Transverse colon (tissue), 4 donors: ENCODE data around the gene GMIP. TPM values are rescaled to one million over a fixed set of nuclear protein-coding genes. Genes with fewer than 3 reads are reported as not detected.

Source experiments
- DNase-seq: peaks from one replicate; pipeline ENCODE4 v3.0.0-alpha.2; 2019
- H3K27ac ChIP-seq, 4 donors: fragments of 200-600 bp; sonication (generic); 2 replicates each; pipeline ENCODE4 v1.5.1; 2016 to 2018; ENCODE audit warnings: inconsistent platforms in 4 of 4
- H3K27me3 ChIP-seq: fragments of 200-600 bp; sonication (generic); 2 replicates; pipeline ENCODE4 v1.5.1; 2017; ENCODE audit warnings: inconsistent platforms
- H3K36me3 ChIP-seq, 4 donors: fragments of 200-600 bp; sonication (generic); 2 replicates each; pipeline ENCODE4 v1.5.1; 2017 to 2019; ENCODE audit warnings: inconsistent platforms in 4 of 4
- H3K4me1 ChIP-seq, 4 donors: fragments of 200-600 bp; sonication (generic); 2 replicates each; pipeline ENCODE4 v1.5.1; 2017 to 2020; ENCODE audit warnings: inconsistent platforms in 4 of 4
- H3K4me3 ChIP-seq, 4 donors: fragments of 200-600 bp; sonication (generic); 1 replicate in 1 of 4; 2 replicates in 3 of 4; pipeline versions ENCODE4 v1.5.1 to v1.6.1; 2017 to 2019; ENCODE audit warnings: inconsistent platforms in 4 of 4
- H3K9me3 ChIP-seq, 2 donors: fragments of 200-600 bp; sonication (generic); 2 replicates each; pipeline ENCODE4 v1.5.1; 2017 to 2019; ENCODE audit warnings: inconsistent platforms in 2 of 2
- EP300 ChIP-seq: sonication (generic); formaldehyde crosslinking; IDR thresholded peaks from one replicate; pipeline ENCODE4 v1.6.1; 2017; ENCODE audit warnings: antibody characterized with exemption, low read depth
- POLR2A ChIP-seq: fragments of 450-650 bp; IDR thresholded peaks from one replicate; pipeline ENCODE4 v1.6.1; 2016; ENCODE audit warnings: antibody characterized with exemption, mild to moderate bottlenecking, moderate library complexity
- POLR2AphosphoS5 ChIP-seq, 3 donors: sonication (generic); formaldehyde crosslinking; IDR thresholded peaks; one replicate each; pipeline ENCODE4 v1.6.1; 2016; ENCODE audit warnings: antibody characterized with exemption in 3 of 3
- WGBS, 2 donors: methylation state at CpG; one replicate each; pipeline ENCODE4 v1.1.5; 2018; ENCODE audit warnings: low coverage in 1 of 2; 5-methylcytosine and 5-hydroxymethylcytosine counted together
- in situ Hi-C, 4 donors: fragments of 200-750 bp; cut with MboI; loops; one replicate each; pipeline versions ENCODE4 v1.15.0 to v1.15.1; 2017; ENCODE audit warnings: low sequenced_read_pairs in 3 of 4, low pct_ligation_motif_present in 1 of 4, low pct_unique_long_range_greater_than_20kb in 1 of 4
- intact Hi-C: fragments of 100-400 bp; cut with DNase I; formaldehyde crosslinking; loops from one replicate; pipeline ENCODE4 v1.15.1; 2023; ENCODE audit warnings: low total_unique reads
- total RNA-seq, 4 donors: library from RNA; depleted of rRNA; stranded (reverse); fragments of >200 nt; gene quantifications; one replicate each; pipeline ENCODE4 v1.1.0, GENCODE V29; 2016
- TF ChIP-seq, protein P1 (sequence below), 5 experiments: fragments of 200-600 bp in 3 of 5; fragments of 450-650 bp in 2 of 5; sonication (generic) in 3 of 5; IDR thresholded peaks; 1 replicate in 2 of 5; 2 replicates in 3 of 5; pipeline ENCODE4 v1.5.1; 2016 to 2017; ENCODE audit warnings: antibody characterized with exemption in 5 of 5, inconsistent platforms in 3 of 5, mild to moderate bottlenecking in 2 of 5, moderate library complexity in 1 of 5

The GMIP gene
- total RNA-seq, 4 donors from 2014 or later = 17.3 to 84.9 (median 27.2) TPM

DNA sequence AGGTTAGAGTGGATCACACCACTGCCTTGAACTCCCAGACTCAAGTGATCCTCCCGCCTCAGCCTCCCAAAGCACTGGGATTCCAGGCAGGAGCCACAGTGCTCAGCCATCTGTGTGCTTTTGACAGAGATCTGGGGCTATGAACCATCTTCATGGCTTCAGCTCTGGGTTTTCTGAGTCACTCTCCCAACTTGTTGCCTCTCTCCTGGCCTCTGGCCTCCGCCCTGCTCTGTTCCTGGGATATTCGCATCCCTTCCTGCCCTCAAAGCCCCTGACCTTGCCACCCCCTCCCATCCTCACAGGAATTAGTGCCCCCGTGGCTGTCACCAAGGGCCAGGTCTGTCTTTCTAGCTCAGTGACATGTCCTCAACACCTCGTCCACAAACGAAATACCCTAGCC, 5.7 kb upstream of the GMIP start:
- Histone ChIP-seq H3K27ac (no peak overlapping the region), H3K9me3 (no peaks in the 10 kb centered on the region), H3K27me3 (no peaks in the 10 kb centered on the region), H3K36me3 (peaks cover 0 to 52% (median 21%) of the 10 kb centered on the region in 4 donors), H3K4me3 (no peak overlapping the region), H3K4me1 (no peaks in the 10 kb centered on the region)
- in situ Hi-C loops (loop anchor here in 3 of 4 donors (10.0 to 25.0 kb wide), 2 partner anchors 112 to 114 kb away; partner anchors contain the start of genes CILP2 (in 3 of the 3) and YJEFN3 (in 1 of the 3)), intact Hi-C loops (no loop called here)
- DNase-seq = no peak
- WGBS, 2 donors = 93 to 96% methylated on average over 3 to 6 of the region's 6 CpGs
- TF ChIP-seq EP300 (no peak), POLR2AphosphoS5 (IDR thresholded peaks at IDR 0.05) (no peak), POLR2A (no peak)
- TF ChIP-seq, protein P1, sequence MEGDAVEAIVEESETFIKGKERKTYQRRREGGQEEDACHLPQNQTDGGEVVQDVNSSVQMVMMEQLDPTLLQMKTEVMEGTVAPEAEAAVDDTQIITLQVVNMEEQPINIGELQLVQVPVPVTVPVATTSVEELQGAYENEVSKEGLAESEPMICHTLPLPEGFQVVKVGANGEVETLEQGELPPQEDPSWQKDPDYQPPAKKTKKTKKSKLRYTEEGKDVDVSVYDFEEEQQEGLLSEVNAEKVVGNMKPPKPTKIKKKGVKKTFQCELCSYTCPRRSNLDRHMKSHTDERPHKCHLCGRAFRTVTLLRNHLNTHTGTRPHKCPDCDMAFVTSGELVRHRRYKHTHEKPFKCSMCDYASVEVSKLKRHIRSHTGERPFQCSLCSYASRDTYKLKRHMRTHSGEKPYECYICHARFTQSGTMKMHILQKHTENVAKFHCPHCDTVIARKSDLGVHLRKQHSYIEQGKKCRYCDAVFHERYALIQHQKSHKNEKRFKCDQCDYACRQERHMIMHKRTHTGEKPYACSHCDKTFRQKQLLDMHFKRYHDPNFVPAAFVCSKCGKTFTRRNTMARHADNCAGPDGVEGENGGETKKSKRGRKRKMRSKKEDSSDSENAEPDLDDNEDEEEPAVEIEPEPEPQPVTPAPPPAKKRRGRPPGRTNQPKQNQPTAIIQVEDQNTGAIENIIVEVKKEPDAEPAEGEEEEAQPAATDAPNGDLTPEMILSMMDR (IDR thresholded peaks at IDR 0.05) = no peak

DNA sequence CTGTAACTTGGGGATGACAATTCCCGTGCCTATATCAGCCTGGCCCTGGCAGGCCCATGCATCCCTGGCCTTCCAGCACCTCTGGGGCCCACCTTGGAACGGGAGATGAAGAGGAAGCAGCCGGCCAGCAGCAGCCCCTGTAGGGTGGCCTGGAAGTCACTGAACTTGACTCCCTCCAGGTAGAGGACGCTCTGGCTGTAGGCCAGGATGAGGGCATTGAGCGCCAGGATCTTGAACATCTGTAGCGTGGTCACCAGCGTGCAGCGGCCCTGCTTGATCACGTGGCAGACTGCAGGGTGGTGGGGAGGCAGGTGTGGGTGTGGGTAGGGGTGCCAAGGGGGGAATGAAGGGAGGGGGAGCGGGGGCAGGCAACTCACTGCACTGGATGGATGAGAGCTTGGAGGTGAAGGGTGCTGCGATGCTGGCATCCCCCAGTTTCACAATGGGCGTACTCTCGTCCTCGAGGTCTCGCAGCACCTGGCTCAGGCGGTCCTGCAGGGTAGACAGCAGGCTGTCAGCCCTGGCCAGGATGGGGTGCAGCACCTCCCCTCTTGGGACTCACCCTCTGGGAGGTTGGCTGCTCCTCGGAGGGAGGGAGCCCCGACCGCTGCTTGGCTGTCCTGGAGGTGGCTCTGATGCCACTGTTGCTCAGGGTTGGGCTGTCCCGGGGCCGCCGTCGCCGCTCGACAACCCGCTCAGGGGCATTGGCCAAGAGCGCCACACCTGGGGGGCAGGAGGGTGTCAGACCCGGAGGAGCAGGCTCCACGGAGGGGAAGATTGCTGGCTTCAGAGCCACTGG, 3.8 kb upstream of the GMIP start:
- in situ Hi-C loops = loop anchor here in 3 of 4 donors (10.0 to 25.0 kb wide), 2 partner anchors 110 to 112 kb away; partner anchors contain the start of genes CILP2 (in 3 of the 3) and YJEFN3 (in 1 of the 3)
- no peak overlapping the region for H3K27ac ChIP-seq
- no peak overlapping the region for H3K4me3 ChIP-seq
- H3K9me3 ChIP-seq = no peaks in the 10 kb centered on the region
- H3K36me3 ChIP-seq = peaks cover 0 to 35% (median 11%) of the 10 kb centered on the region in 4 donors
- intact Hi-C loops = loop anchor here (2.0 kb wide), 1 partner anchor 114 kb away; no protein-coding TSS in a partner anchor
- WGBS, 2 donors = 88% methylated on average over 14 of the region's 29 CpGs; no CpG with 5 or more reads in 1 of the 2 donors
- TF ChIP-seq EP300 (no peak), POLR2A (no peak), POLR2AphosphoS5 (IDR thresholded peaks at IDR 0.05) (no peak)
- TF ChIP-seq, protein P1 (IDR thresholded peaks at IDR 0.05) = no peak
- DNase-seq = no peak
- H3K4me1 ChIP-seq = peaks cover 0 to 9% (median 4%) of the 10 kb centered on the region in 4 donors
- H3K27me3 ChIP-seq = no peaks in the 10 kb centered on the region

DNA sequence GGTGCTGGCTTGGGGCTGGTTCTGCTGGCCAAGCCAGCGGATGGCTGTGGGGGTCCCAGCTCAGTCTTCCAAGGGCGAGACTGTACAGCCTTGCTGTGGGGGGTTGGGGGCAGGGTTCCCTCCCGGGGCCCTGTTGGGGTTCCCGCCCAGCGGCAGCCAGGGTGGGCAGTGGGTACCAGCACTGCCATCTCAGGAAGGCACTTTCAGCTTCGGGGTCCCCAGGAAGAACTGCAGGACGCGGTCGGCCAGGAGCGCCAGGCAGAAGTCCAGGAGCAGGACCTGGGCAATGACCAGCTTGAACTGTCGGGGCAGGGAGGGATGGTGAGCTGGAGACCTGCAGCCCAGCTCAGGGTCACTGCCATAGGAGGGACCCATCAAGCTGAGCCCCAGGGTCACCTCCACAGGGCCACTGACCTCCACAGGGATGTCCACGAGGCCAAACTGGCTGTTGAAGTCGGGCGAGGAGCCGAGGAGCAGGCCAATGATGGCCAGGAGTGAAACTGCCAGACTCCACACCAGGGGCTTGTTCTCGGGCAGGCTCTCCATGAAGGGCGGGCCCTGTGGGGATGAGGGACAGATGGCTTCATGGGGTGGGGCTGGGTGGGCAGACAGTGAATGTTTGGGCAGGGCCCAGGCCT, 1.9 kb upstream of the GMIP start:
- H3K27ac ChIP-seq = no peak overlapping the region
- peaks cover 0 to 25% (median 6%) of the 10 kb centered on the region in 4 donors for H3K36me3 ChIP-seq
- no peaks in the 10 kb centered on the region for H3K27me3 ChIP-seq
- H3K9me3 ChIP-seq = no peaks in the 10 kb centered on the region
- in situ Hi-C loops (loop anchor here in 3 of 4 donors (10.0 to 25.0 kb wide), 2 partner anchors 108 to 111 kb away; partner anchors contain the start of genes CILP2 (in 3 of the 3) and YJEFN3 (in 1 of the 3)), intact Hi-C loops (no loop called here)
- no peak for DNase-seq
- peaks cover 0 to 10% (median 5%) of the 10 kb centered on the region in 4 donors for H3K4me1 ChIP-seq
- no peak overlapping the region for H3K4me3 ChIP-seq
- WGBS, 2 donors = 87% methylated on average over 15 of the region's 17 CpGs; no CpG with 5 or more reads in 1 of the 2 donors
- TF ChIP-seq POLR2AphosphoS5 (IDR thresholded peaks at IDR 0.05) (no peak), EP300 (no peak), POLR2A (no peak)
- TF ChIP-seq, protein P1 (IDR thresholded peaks at IDR 0.05) = no peak

DNA sequence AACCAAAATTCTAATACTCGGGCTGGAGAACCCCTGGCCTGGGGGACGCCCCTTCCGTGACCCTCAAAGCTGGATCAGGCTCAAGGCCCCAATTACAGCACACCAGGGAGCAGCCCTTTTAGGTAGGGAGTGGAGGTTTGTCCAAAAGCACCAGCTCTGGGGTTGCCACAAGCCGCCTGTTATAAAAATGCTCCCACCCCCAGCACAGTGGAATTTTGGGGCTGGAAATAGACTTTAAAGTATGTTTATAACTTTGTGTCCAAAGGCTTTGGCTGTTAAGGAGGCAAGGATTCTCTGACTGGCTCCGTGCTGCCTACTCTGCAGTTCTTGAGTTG, 564 bp upstream of the GMIP start:
- H3K4me1 ChIP-seq = peaks cover 0 to 10% (median 5%) of the 10 kb centered on the region in 4 donors
- in situ Hi-C loops (loop anchor here (5.0 to 25.0 kb wide), 3 partner anchors 107 to 112 kb away; partner anchors contain the start of genes CILP2 (in 3 of the 4) and YJEFN3 (in 1 of the 4)), intact Hi-C loops (no loop called here)
- H3K27me3 ChIP-seq = no peaks in the 10 kb centered on the region
- H3K9me3 ChIP-seq = no peaks in the 10 kb centered on the region
- TF ChIP-seq, protein P1 (IDR thresholded peaks at IDR 0.05) = peak in 3 of 5 experiments; percentile 0 to 24 (median 2)
- TF ChIP-seq POLR2A (no peak), POLR2AphosphoS5 (IDR thresholded peaks at IDR 0.05) (no peak), EP300 (no peak)
- H3K4me3 ChIP-seq = peak overlapping the region in 3 of 4 donors; percentile 80 to 86 (median 82)
- peaks cover 0 to 18% (median 3%) of the 10 kb centered on the region in 4 donors for H3K36me3 ChIP-seq
- WGBS, 2 donors = 26% methylated on average over 5 of the region's 5 CpGs; no CpG with 5 or more reads in 1 of the 2 donors
- peak overlapping the region; percentile 81 to 88 (median 84) for H3K27ac ChIP-seq
- DNase-seq = no peak
